ENCODE data around the gene TMEM176B. TPM values are rescaled to one million over a fixed set of nuclear protein-coding genes. Genes with fewer than 3 reads are reported as not detected.

The TMEM176B gene
- total and polyA plus RNA-seq, 3 donors from 2014 or later, result 3.9 to 69.3 (median 6.6) TPM

DNA sequence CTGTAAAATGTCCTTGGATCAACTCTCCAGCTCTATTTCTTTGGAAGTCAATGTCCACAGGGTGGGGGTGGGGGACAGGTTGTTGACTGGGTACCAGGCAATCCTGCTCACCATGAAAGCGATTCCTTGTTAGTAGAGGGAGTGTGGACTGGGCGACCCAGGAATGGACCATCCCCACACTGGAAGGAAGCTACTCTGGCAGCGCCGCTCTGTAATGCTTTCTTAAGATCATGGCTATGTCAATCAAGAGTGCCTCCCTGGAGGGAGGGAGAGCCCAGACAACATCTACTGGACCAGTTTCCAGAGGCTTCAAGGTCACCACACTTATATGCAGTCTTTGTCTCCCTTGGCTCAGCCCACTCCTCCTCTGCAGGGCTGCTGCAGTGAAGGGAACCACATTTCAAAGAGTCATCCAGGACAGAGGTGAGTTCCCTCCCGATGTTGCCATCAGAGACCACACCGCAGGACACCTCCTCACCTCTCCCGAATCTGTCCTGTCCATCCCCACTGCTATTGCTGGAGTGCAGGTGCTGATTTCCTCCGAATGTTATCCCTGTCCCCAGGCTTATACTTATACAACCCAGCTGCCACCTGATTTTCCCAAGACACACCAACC is 56.0 kb downstream of the TMEM176B start:
- H3K4me1 ChIP-seq, result peaks cover 3% of the 10 kb centered on the region
- intact Hi-C loops (cut with DNase I; ENCODE audit: low total_unique reads), result no loop called here
- no peak for TF ChIP-seq POLR2A (IDR thresholded peaks at IDR 0.05)
- TF ChIP-seq, protein P1, sequence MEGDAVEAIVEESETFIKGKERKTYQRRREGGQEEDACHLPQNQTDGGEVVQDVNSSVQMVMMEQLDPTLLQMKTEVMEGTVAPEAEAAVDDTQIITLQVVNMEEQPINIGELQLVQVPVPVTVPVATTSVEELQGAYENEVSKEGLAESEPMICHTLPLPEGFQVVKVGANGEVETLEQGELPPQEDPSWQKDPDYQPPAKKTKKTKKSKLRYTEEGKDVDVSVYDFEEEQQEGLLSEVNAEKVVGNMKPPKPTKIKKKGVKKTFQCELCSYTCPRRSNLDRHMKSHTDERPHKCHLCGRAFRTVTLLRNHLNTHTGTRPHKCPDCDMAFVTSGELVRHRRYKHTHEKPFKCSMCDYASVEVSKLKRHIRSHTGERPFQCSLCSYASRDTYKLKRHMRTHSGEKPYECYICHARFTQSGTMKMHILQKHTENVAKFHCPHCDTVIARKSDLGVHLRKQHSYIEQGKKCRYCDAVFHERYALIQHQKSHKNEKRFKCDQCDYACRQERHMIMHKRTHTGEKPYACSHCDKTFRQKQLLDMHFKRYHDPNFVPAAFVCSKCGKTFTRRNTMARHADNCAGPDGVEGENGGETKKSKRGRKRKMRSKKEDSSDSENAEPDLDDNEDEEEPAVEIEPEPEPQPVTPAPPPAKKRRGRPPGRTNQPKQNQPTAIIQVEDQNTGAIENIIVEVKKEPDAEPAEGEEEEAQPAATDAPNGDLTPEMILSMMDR (IDR thresholded peaks at IDR 0.05), result no peak
- no peak for DNase-seq
- no peaks in the 10 kb centered on the region for H3K27me3 ChIP-seq
- H3K9me3 ChIP-seq, result no peaks in the 10 kb centered on the region
- no peaks in the 10 kb centered on the region for H3K36me3 ChIP-seq (ENCODE audit: low read depth, missing control alignments)
- 57 to 66% methylated on average over 6 to 8 of the region's 8 CpGs for WGBS, 2 donors
- no peak overlapping the region for H3K4me3 ChIP-seq
- H3K27ac ChIP-seq, result no peak overlapping the region

DNA sequence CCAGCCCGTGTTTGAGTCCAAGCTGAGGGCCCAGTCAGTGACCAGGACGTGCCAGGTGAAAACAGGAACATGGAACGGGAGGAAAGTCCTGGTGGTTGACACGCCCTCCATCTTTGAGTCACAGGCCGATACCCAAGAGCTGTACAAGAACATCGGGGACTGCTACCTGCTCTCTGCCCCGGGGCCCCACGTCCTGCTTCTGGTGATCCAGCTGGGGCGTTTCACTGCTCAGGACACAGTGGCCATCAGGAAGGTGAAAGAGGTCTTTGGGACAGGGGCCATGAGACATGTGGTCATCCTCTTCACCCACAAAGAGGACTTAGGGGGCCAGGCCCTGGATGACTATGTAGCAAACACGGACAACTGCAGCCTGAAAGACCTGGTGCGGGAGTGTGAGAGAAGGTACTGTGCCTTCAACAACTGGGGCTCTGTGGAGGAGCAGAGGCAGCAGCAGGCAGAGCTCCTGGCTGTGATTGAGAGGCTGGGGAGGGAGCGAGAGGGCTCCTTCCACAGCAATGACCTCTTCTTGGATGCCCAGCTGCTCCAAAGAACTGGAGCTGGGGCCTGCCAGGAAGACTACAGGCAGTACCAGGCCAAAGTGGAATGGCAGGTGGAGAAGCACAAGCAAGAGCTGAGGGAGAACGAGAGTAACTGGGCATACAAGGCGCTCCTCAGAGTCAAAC is 57.7 kb downstream of the TMEM176B start:
- intact Hi-C loops (cut with DNase I; ENCODE audit: low total_unique reads), result no loop called here
- Histone ChIP-seq H3K4me3 (no peak overlapping the region), H3K4me1 (peaks cover 3% of the 10 kb centered on the region), H3K36me3 (ENCODE audit: low read depth, missing control alignments) (no peaks in the 10 kb centered on the region), H3K27ac (no peak overlapping the region), H3K9me3 (no peaks in the 10 kb centered on the region), H3K27me3 (no peaks in the 10 kb centered on the region)
- WGBS, 2 donors, result 87 to 99% methylated on average over 9 to 14 of the region's 14 CpGs
- no peak for DNase-seq
- no peak for TF ChIP-seq POLR2A (IDR thresholded peaks at IDR 0.05)
- TF ChIP-seq, protein P1 (IDR thresholded peaks at IDR 0.05), result no peak

Other genes starting within 250 kb of the TMEM176B start
- 1 to 10 TPM; 5.8 to 6.2 TPM for gene GIMAP4, start 233.0 kb downstream of the TMEM176B start, total RNA-seq
- gene GIMAP4, start 233.0 kb downstream of the TMEM176B start, polyA plus RNA-seq (ENCODE audit: insufficient read depth, low read depth, low replicate concordance), result 13.3 TPM
- gene GIMAP6, start 168.0 kb downstream of the TMEM176B start, total RNA-seq, result 1 to 10 TPM; 3.9 to 6.1 TPM
- 16.2 TPM for gene GIMAP6, start 168.0 kb downstream of the TMEM176B start, polyA plus RNA-seq (ENCODE audit: insufficient read depth, low read depth, low replicate concordance)
- 1 to 10 TPM; 1.9 to 2.4 TPM for gene GIMAP2, start 114.7 kb downstream of the TMEM176B start, total RNA-seq
- gene GIMAP2, start 114.7 kb downstream of the TMEM176B start, polyA plus RNA-seq (ENCODE audit: insufficient read depth, low read depth, low replicate concordance), result 6.5 TPM
- 1 to 10 TPM; 1.4 to 1.7 TPM for gene GIMAP1, start 83.8 kb downstream of the TMEM176B start, total RNA-seq
- 2.8 TPM for gene GIMAP1, start 83.8 kb downstream of the TMEM176B start, polyA plus RNA-seq (ENCODE audit: insufficient read depth, low read depth, low replicate concordance)
- 10 to 100 TPM in 1 of 2 donors, 1 to 10 TPM in 1; 8.4 to 10.6 TPM for gene GIMAP5, start 62.9 kb downstream of the TMEM176B start, total RNA-seq
- 13.6 TPM for gene GIMAP5, start 62.9 kb downstream of the TMEM176B start, polyA plus RNA-seq (ENCODE audit: insufficient read depth, low read depth, low replicate concordance)
- 1 to 10 TPM; 1.6 to 4.2 TPM for gene TMEM176A, start 405 bp upstream of the TMEM176B start, total RNA-seq
- 34.7 TPM for gene TMEM176A, start 405 bp upstream of the TMEM176B start, polyA plus RNA-seq (ENCODE audit: insufficient read depth, low read depth, low replicate concordance)
- 1 to 10 TPM; 2.8 to 4.5 TPM for gene AOC1, start 52.2 kb upstream of the TMEM176B start, total RNA-seq
- 6.2 TPM for gene AOC1, start 52.2 kb upstream of the TMEM176B start, polyA plus RNA-seq (ENCODE audit: insufficient read depth, low read depth, low replicate concordance)
- gene KCNH2, start 178.0 kb upstream of the TMEM176B start, total RNA-seq, result 100 to 1,000 TPM; 230 to 247 TPM
- gene KCNH2, start 178.0 kb upstream of the TMEM176B start, polyA plus RNA-seq (ENCODE audit: insufficient read depth, low read depth, low replicate concordance), result 82.5 TPM
- gene NOS3, start 190.7 kb upstream of the TMEM176B start, total RNA-seq, result 10 to 100 TPM; 25.0 to 36.6 TPM
- 19.5 TPM for gene NOS3, start 190.7 kb upstream of the TMEM176B start, polyA plus RNA-seq (ENCODE audit: insufficient read depth, low read depth, low replicate concordance)
- gene ATG9B, start 224.1 kb upstream of the TMEM176B start, total RNA-seq, result 10 to 100 TPM; 14.9 to 29.7 TPM
- gene ATG9B, start 224.1 kb upstream of the TMEM176B start, polyA plus RNA-seq (ENCODE audit: insufficient read depth, low read depth, low replicate concordance), result 24.8 TPM
- 10 to 100 TPM; 59.6 to 76.8 TPM for gene ABCB8, start 228.1 kb upstream of the TMEM176B start, total RNA-seq
- gene ABCB8, start 228.1 kb upstream of the TMEM176B start, polyA plus RNA-seq (ENCODE audit: insufficient read depth, low read depth, low replicate concordance), result 34.9 TPM
- 10 to 100 TPM; 27.5 to 37.9 TPM for gene ASIC3, start 248.2 kb upstream of the TMEM176B start, total RNA-seq
- gene ASIC3, start 248.2 kb upstream of the TMEM176B start, polyA plus RNA-seq (ENCODE audit: insufficient read depth, low read depth, low replicate concordance), result 20.8 TPM

All from testis (tissue), 3 donors.